Astrocyte (in vitro differentiated cells and primary cell): ENCODE measurements around the gene PCYT1A. TPM values are rescaled to one million over a fixed set of nuclear protein-coding genes. Genes with fewer than 3 reads are reported as not detected.

Experiments
- DNase-seq: peaks from one replicate; pipeline ENCODE4 v3.0.0-alpha.2; 2010; ENCODE audit warnings: low read depth
- FAIRE-seq: peaks from 2 replicates; lab custom pipeline; 2011; peaks lifted over from hg19 to GRCh38; lab: Jason Lieb, UNC
- H2AFZ ChIP-seq: 2 replicates; pipeline ENCODE4 v1.6.0; 2012; ENCODE audit warnings: low read depth, low read length, inconsistent platforms
- H3K27ac ChIP-seq: 2 replicates; pipeline ENCODE4 v1.5.1; 2011; ENCODE audit warnings: low read depth, low read length, inconsistent platforms
- H3K27me3 ChIP-seq: 2 replicates; pipeline ENCODE4 v1.6.0; 2011; ENCODE audit warnings: low read length, inconsistent platforms; ENCODE audit not compliant: insufficient read depth
- H3K36me3 ChIP-seq: 2 replicates; pipeline ENCODE4 v1.5.1; 2011; ENCODE audit warnings: low read length, inconsistent platforms; ENCODE audit not compliant: insufficient read depth
- H3K4me1 ChIP-seq: 2 replicates; pipeline ENCODE4 v1.5.1; 2011; ENCODE audit warnings: low read length, inconsistent platforms; ENCODE audit not compliant: insufficient read depth
- H3K4me2 ChIP-seq: 2 replicates; pipeline ENCODE4 v1.6.0; 2012; ENCODE audit warnings: low read length, inconsistent platforms
- H3K4me3 ChIP-seq: 2 replicates; pipeline ENCODE4 v1.5.1; 2011; ENCODE audit warnings: low read depth, mild to moderate bottlenecking, low read length, inconsistent platforms; ENCODE audit not compliant: insufficient read depth
- H3K79me2 ChIP-seq: 2 replicates; pipeline ENCODE4 v1.6.0; 2012; ENCODE audit warnings: mild to moderate bottlenecking, low read length, inconsistent platforms; ENCODE audit not compliant: insufficient read depth
- H3K9ac ChIP-seq: 2 replicates; pipeline ENCODE4 v1.6.0; 2012; ENCODE audit warnings: mild to moderate bottlenecking, low read length, inconsistent platforms
- H3K9me3 ChIP-seq: 2 replicates; pipeline ENCODE4 v1.5.1; 2012; ENCODE audit warnings: low read depth, mild to moderate bottlenecking, low read length, inconsistent platforms; ENCODE audit not compliant: insufficient read depth
- H4K20me1 ChIP-seq: 2 replicates; pipeline ENCODE4 v1.6.0; 2012; ENCODE audit warnings: low read length, inconsistent platforms; ENCODE audit not compliant: insufficient read depth
- H3K27ac Mint-ChIP-seq: one replicate; pipeline ENCODE4 v1.8.0; 2021; ENCODE audit warnings: mild to moderate bottlenecking, mixed read lengths; ENCODE audit not compliant: unreplicated experiment
- H3K27me3 Mint-ChIP-seq: one replicate; pipeline ENCODE4 v1.8.0; 2021; ENCODE audit warnings: low read depth, mixed read lengths; ENCODE audit not compliant: unreplicated experiment
- H3K36me3 Mint-ChIP-seq: one replicate; pipeline ENCODE4 v1.8.0; 2021; ENCODE audit warnings: low read depth, mixed read lengths; ENCODE audit not compliant: unreplicated experiment
- H3K4me1 Mint-ChIP-seq: one replicate; pipeline ENCODE4 v1.8.0; 2021; ENCODE audit warnings: low read depth, mixed read lengths; ENCODE audit not compliant: unreplicated experiment
- H3K4me3 Mint-ChIP-seq: one replicate; pipeline ENCODE4 v1.8.0; 2021; ENCODE audit warnings: mild to moderate bottlenecking, moderate library complexity, mixed read lengths; ENCODE audit not compliant: unreplicated experiment
- H3K9me3 Mint-ChIP-seq: one replicate; pipeline ENCODE4 v1.8.0; 2021; ENCODE audit warnings: mild to moderate bottlenecking, mixed read lengths; ENCODE audit not compliant: unreplicated experiment
- CTCF ChIP-seq: IDR thresholded peaks from 2 replicates; pipeline ENCODE4 v1.5.1; 2011; ENCODE audit warnings: low read depth, mild to moderate bottlenecking, inconsistent platforms, low read length, moderate library complexity; ENCODE audit not compliant: insufficient read depth
- EZH2 ChIP-seq: IDR thresholded peaks from 2 replicates; pipeline ENCODE4 v1.6.1; 2012; ENCODE audit warnings: mild to moderate bottlenecking, low read length, inconsistent platforms; ENCODE audit not compliant: insufficient read depth
- total RNA-seq: library from RNA; stranded (reverse); gene quantifications from 2 replicates; pipeline ENCODE4 v1.2.1, GENCODE V29; 2021

PCYT1A gene
- total RNA-seq, 1 donor from 2014 or later = 92.6 TPM

GRCh38 chr3:196323016-196323415 is 35.5 kb upstream of the PCYT1A start:
- no peak for FAIRE-seq
- H3K27ac Mint-ChIP-seq = no peak overlapping the region
- H3K4me2 ChIP-seq = no peak overlapping the region
- H3K9me3 ChIP-seq = no peaks in the 10 kb centered on the region
- H2AFZ ChIP-seq = no peak overlapping the region
- no peaks in the 10 kb centered on the region for H3K27me3 ChIP-seq
- H3K4me3 Mint-ChIP-seq = no peak overlapping the region
- H3K4me1 Mint-ChIP-seq = peaks cover 2% of the 10 kb centered on the region
- H3K79me2 ChIP-seq = no peaks in the 10 kb centered on the region
- no peak overlapping the region for H3K27ac ChIP-seq
- H3K36me3 Mint-ChIP-seq = peaks cover 2% of the 10 kb centered on the region
- no peaks in the 10 kb centered on the region for H3K4me1 ChIP-seq
- no peak overlapping the region for H3K4me3 ChIP-seq
- H3K27me3 Mint-ChIP-seq = peaks cover 8% of the 10 kb centered on the region
- peaks cover 1% of the 10 kb centered on the region for H3K9me3 Mint-ChIP-seq
- H4K20me1 ChIP-seq = no peaks in the 10 kb centered on the region
- DNase-seq = no peak
- H3K9ac ChIP-seq = no peak overlapping the region
- no peaks in the 10 kb centered on the region for H3K36me3 ChIP-seq
- TF ChIP-seq CTCF = no peak
- TF ChIP-seq EZH2 = no peak

GRCh38 chr3:196321162-196321561 is 33.6 kb upstream of the PCYT1A start:
- peaks cover 9% of the 10 kb centered on the region for H3K79me2 ChIP-seq
- H3K4me1 ChIP-seq = peaks cover 8% of the 10 kb centered on the region
- H3K27me3 Mint-ChIP-seq = peaks cover 8% of the 10 kb centered on the region
- H2AFZ ChIP-seq = no peak overlapping the region
- peaks cover 1% of the 10 kb centered on the region for H3K9me3 Mint-ChIP-seq
- TF ChIP-seq EZH2 (no peak), CTCF (no peak)
- H3K36me3 ChIP-seq = no peaks in the 10 kb centered on the region
- no peaks in the 10 kb centered on the region for H3K4me1 Mint-ChIP-seq
- no peak overlapping the region for H3K27ac Mint-ChIP-seq
- no peaks in the 10 kb centered on the region for H3K27me3 ChIP-seq
- H3K9ac ChIP-seq = no peak overlapping the region
- H4K20me1 ChIP-seq = no peaks in the 10 kb centered on the region
- no peak overlapping the region for H3K4me2 ChIP-seq
- FAIRE-seq = no peak
- no peak overlapping the region for H3K27ac ChIP-seq
- H3K9me3 ChIP-seq = no peaks in the 10 kb centered on the region
- peaks cover 2% of the 10 kb centered on the region for H3K36me3 Mint-ChIP-seq
- no peak overlapping the region for H3K4me3 Mint-ChIP-seq
- H3K4me3 ChIP-seq = no peak overlapping the region
- DNase-seq = no peak

GRCh38 chr3:196320137-196320536 is 32.6 kb upstream of the PCYT1A start:
- H3K4me3 ChIP-seq = no peak overlapping the region
- H3K9me3 ChIP-seq = no peaks in the 10 kb centered on the region
- no peak overlapping the region for H3K27ac ChIP-seq
- FAIRE-seq = no peak
- no peak overlapping the region for H3K9ac ChIP-seq
- H4K20me1 ChIP-seq = no peaks in the 10 kb centered on the region
- H3K79me2 ChIP-seq = peaks cover 9% of the 10 kb centered on the region
- Mint-ChIP-seq H3K27me3 (peaks cover 6% of the 10 kb centered on the region), H3K27ac (no peak overlapping the region), H3K36me3 (no peaks in the 10 kb centered on the region), H3K9me3 (peaks cover 1% of the 10 kb centered on the region), H3K4me3 (no peak overlapping the region), H3K4me1 (no peaks in the 10 kb centered on the region)
- no peaks in the 10 kb centered on the region for H3K27me3 ChIP-seq
- H3K4me2 ChIP-seq = no peak overlapping the region
- no peak for DNase-seq
- no peak for TF ChIP-seq CTCF
- TF ChIP-seq EZH2 = no peak
- H3K36me3 ChIP-seq = no peaks in the 10 kb centered on the region
- peaks cover 8% of the 10 kb centered on the region for H3K4me1 ChIP-seq
- H2AFZ ChIP-seq = peak overlapping the region; percentile 69
